PC-3 (cell line): ENCODE data around the gene SAMD13. TPM values are rescaled to one million over a fixed set of nuclear protein-coding genes. Genes with fewer than 3 reads are reported as not detected.

ENCODE experiments used
- ATAC-seq: fragments of 200-7000 bp; cut with Tn5 transposase; 2 replicates; pipeline ENCODE4 v1.9.1; 2020; ENCODE audit warnings: mild to moderate bottlenecking, moderate library complexity
- BruUV-seq: library from RNA; stranded (reverse); fragments of 400-500 nt; replicated peaks from 2 replicates; lab custom pipeline; 2021; lab: Mats Ljungman, UMichigan
- CTCF ChIA-PET: fragments of 300-600 bp; sonication (Branson Sonifier 250); formaldehyde crosslinking; loops from one replicate; lab custom pipeline; 2022; ENCODE audit warnings: antibody characterized with exemption; lab: Charles Lee
- POLR2A ChIA-PET: fragments of 300-600 bp; sonication (Branson Sonifier 250); formaldehyde crosslinking; loops from one replicate; lab custom pipeline; 2022; ENCODE audit warnings: antibody characterized with exemption; ENCODE audit not compliant: unreplicated experiment; lab: Charles Lee
- DNase-seq: peaks from one replicate; pipeline ENCODE4 v3.0.0-alpha.2; 2015
- H2AFZ ChIP-seq: fragments of 300-600 bp; sonication (generic); 2 replicates; pipeline ENCODE4 v1.6.0; 2016; ENCODE audit warnings: antibody characterized with exemption, low read length
- H3F3A ChIP-seq: fragments of 300-600 bp; sonication (generic); one replicate; pipeline ENCODE4 v1.6.0; 2017; ENCODE audit warnings: antibody characterized with exemption, low read length, control low read depth, mild to moderate bottlenecking; ENCODE audit not compliant: unreplicated experiment
- H3K27ac ChIP-seq: fragments of 300-600 bp; sonication (generic); 2 replicates; pipeline ENCODE4 v1.5.1; 2016; ENCODE audit warnings: mild to moderate bottlenecking, low read length
- H3K27me3 ChIP-seq: fragments of 300-600 bp; sonication (generic); 2 replicates; pipeline ENCODE4 v1.6.1; 2016; ENCODE audit warnings: low read length, mixed read lengths
- H3K36me3 ChIP-seq: fragments of 300-600 bp; sonication (generic); 2 replicates; pipeline ENCODE4 v1.6.1; 2016; ENCODE audit warnings: low read depth, mixed run types, low read length, mixed read lengths
- H3K4me1 ChIP-seq: fragments of 300-600 bp; sonication (generic); 2 replicates; pipeline ENCODE4 v1.5.1; 2016; ENCODE audit warnings: low read length; ENCODE audit not compliant: insufficient read depth
- H3K4me2 ChIP-seq: fragments of 300-600 bp; sonication (generic); 2 replicates; pipeline ENCODE4 v1.6.0; 2016; ENCODE audit warnings: low read length
- H3K4me3 ChIP-seq: fragments of 300-600 bp; sonication (generic); 2 replicates; pipeline ENCODE4 v1.5.1; 2016; ENCODE audit warnings: mild to moderate bottlenecking, low read length, mixed read lengths
- H3K79me2 ChIP-seq: fragments of 300-600 bp; sonication (generic); 2 replicates; pipeline ENCODE4 v1.6.1; 2017; ENCODE audit warnings: low read length, mixed read lengths
- H3K9ac ChIP-seq: fragments of 300-600 bp; sonication (generic); 2 replicates; pipeline ENCODE4 v1.6.0; 2016; ENCODE audit warnings: mild to moderate bottlenecking, low read length
- H3K9me2 ChIP-seq: fragments of 300-600 bp; sonication (generic); replicated peaks from 2 replicates; pipeline ENCODE4 v1.6.1; 2016; ENCODE audit warnings: mixed run types, low read length, mixed read lengths
- H3K9me3 ChIP-seq: fragments of 300-600 bp; sonication (generic); 2 replicates; pipeline ENCODE4 v1.6.1; 2016; ENCODE audit warnings: low read length, mixed read lengths
- H4K20me1 ChIP-seq: fragments of 300-600 bp; sonication (generic); 2 replicates; pipeline ENCODE4 v1.6.1; 2016; ENCODE audit warnings: low read length, mixed read lengths
- CTCF ChIP-seq: fragments of 300-600 bp; sonication (generic); conservative IDR thresholded peaks from 2 replicates; pipeline ENCODE4 v1.5.1; 2017; ENCODE audit warnings: antibody characterized with exemption, low read depth, mild to moderate bottlenecking, low read length
- EZH2 ChIP-seq: fragments of 300-600 bp; sonication (generic); IDR thresholded peaks from one replicate; pipeline ENCODE4 v1.6.1; 2017; ENCODE audit warnings: antibody characterized with exemption, mild to moderate bottlenecking, low read length; ENCODE audit not compliant: unreplicated experiment
- EZH2phosphoT487 ChIP-seq: fragments of 300-600 bp; sonication (generic); IDR thresholded peaks from 2 replicates; pipeline ENCODE4 v1.6.1; 2018; ENCODE audit warnings: mild to moderate bottlenecking, antibody characterized with exemption, low read length, borderline replicate concordance
- intact Hi-C: fragments of 100-400 bp; cut with micrococcal nuclease; formaldehyde crosslinking; loops from 2 replicates; pipeline ENCODE4 v1.9.0; 2023
- total RNA-seq: library from RNA; depleted of rRNA; stranded (reverse); fragments of >200 nt; gene quantifications from 2 replicates; pipeline ENCODE4 v1.2.3, GENCODE V29; 2014

SAMD13 gene
- total RNA-seq, 1 experiment from 2014 or later, result 1.1 TPM

DNA sequence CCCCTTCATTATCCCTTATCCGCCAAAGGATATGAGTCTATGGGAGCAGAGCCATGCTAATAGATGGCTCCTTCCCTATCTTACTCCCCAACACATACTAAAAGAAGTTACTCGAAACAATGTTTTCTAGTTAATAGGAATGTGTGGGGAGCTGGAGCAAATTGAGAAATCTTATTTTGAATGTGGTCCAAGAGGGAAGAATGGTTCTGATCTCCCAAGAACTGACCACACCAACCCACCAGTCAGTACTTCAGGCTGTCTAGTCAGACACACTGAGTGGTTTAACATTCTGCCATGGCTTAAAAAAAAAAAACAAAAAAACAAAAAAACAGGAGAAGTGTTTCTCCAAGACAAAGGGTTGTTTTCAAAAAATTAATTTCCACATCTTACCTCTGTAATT lies 65.3 kb downstream of the SAMD13 start:
- no peaks in the 10 kb centered on the region for H3K9me2 ChIP-seq
- TF ChIP-seq CTCF (no peak), EZH2phosphoT487 (no peak), EZH2 (no peak)
- intact Hi-C loops, result no loop called here
- ChIA-PET CTCF (no interaction called here), POLR2A (no interaction called here)
- ATAC-seq (no peak), DNase-seq (no peak)
- no peaks in the 10 kb centered on the region for H3K36me3 ChIP-seq
- no peaks in the 10 kb centered on the region for H4K20me1 ChIP-seq
- no peak overlapping the region for H2AFZ ChIP-seq
- no peak overlapping the region for H3K9ac ChIP-seq
- BruUV-seq, result no TSS peak
- H3K9me3 ChIP-seq, result no peaks in the 10 kb centered on the region
- H3K4me3 ChIP-seq, result no peak overlapping the region
- no peaks in the 10 kb centered on the region for H3K79me2 ChIP-seq
- H3K4me2 ChIP-seq, result no peak overlapping the region
- no peaks in the 10 kb centered on the region for H3K27me3 ChIP-seq
- H3F3A ChIP-seq, result no peaks in the 10 kb centered on the region
- H3K27ac ChIP-seq, result no peak overlapping the region
- peaks cover 29% of the 10 kb centered on the region for H3K4me1 ChIP-seq

DNA sequence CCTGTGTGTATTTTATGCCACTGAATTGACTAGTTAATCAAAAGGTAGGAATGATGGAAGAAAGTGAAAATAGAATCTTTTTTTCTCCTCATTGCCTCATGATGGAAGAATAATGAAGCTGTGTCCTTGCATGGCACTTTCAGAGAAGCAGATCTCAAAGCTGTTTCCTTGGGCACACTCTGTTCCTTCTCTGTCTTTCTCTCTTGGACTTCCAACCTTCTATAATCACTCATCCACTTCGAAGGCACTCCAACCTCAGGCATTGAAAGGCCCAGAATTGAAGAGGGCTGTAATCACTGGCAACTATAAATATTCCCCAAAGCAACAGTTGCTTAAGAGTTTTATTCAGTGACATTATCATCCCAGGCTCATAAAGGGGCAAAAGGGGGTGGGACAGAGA lies 65.7 kb downstream of the SAMD13 start:
- Histone ChIP-seq H3K4me3 (no peak overlapping the region), H3K4me1 (peaks cover 25% of the 10 kb centered on the region), H3K4me2 (no peak overlapping the region), H3K36me3 (no peaks in the 10 kb centered on the region), H4K20me1 (no peaks in the 10 kb centered on the region), H3K27ac (no peak overlapping the region), H3K79me2 (no peaks in the 10 kb centered on the region), H2AFZ (no peak overlapping the region), H3K27me3 (no peaks in the 10 kb centered on the region), H3K9me2 (no peaks in the 10 kb centered on the region), H3K9me3 (no peaks in the 10 kb centered on the region), H3K9ac (no peak overlapping the region), H3F3A (no peaks in the 10 kb centered on the region)
- no peak for DNase-seq
- TF ChIP-seq CTCF, result no peak
- ChIA-PET POLR2A (no interaction called here), CTCF (no interaction called here)
- no peak for ATAC-seq
- intact Hi-C loops, result no loop called here
- no TSS peak for BruUV-seq

GRCh38 chr1:84368441-84368840 lies 66.9 kb downstream of the SAMD13 start:
- Histone ChIP-seq H3K9ac (no peak overlapping the region), H3K36me3 (no peaks in the 10 kb centered on the region), H3K9me3 (no peaks in the 10 kb centered on the region), H3K4me2 (no peak overlapping the region), H2AFZ (no peak overlapping the region), H3K4me3 (no peak overlapping the region), H3F3A (no peaks in the 10 kb centered on the region), H3K27ac (no peak overlapping the region), H3K9me2 (no peaks in the 10 kb centered on the region), H3K27me3 (no peaks in the 10 kb centered on the region), H4K20me1 (no peaks in the 10 kb centered on the region), H3K4me1 (peaks cover 21% of the 10 kb centered on the region), H3K79me2 (no peaks in the 10 kb centered on the region)
- ATAC-seq, result no peak
- no TSS peak for BruUV-seq
- CTCF ChIA-PET, result no interaction called here
- intact Hi-C loops, result no loop called here
- TF ChIP-seq EZH2 (no peak), EZH2phosphoT487 (no peak), CTCF (no peak)
- POLR2A ChIA-PET, result no interaction called here
- no peak for DNase-seq
